ENCODE results near the gene PRKCH. TPM values are rescaled to one million over a fixed set of nuclear protein-coding genes. Genes with fewer than 3 reads are reported as not detected.

PRKCH gene
- total RNA-seq, 3 donors from 2014 or later (not counting 1 experiment from before 2014, with no cell fraction given): 610 to 756 (median 618) TPM

DNA sequence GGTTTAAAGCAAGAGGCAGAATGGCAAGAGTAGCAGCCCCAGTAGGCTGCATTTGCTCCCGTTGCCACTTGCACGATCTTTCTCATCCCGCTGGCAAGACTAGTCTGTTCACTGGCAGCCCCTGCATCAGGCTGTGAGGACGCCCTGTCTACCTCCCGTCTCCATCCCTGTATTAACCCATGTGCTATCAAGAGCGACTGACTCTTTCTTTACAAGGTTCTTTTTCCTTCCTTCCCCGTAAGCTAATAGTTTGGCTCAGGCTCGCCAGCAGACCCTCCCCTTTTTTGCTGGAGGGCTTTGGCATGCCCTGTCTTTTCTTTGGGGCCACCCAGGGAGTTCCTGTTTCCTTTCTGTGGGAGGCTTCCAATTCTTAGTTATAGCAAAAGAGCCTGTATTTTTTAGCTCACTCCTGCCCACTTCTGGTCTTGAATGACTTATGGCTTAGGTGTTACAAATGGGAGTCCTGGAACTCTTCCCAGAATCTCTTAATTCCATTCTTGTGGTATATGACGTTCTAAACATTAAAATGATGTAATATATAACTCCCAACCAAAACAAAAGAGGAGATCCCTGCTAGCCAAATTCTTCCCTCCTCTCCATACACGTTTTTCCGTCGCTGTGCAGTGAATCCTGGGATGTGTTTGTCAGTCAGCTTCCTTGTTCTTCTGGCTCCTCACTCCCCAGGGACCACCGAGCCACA, 149.0 kb downstream of the PRKCH start:
- Histone ChIP-seq H3K4me3 (ENCODE audit: low read length) (no peak overlapping the region), H3K9me3 (ENCODE audit: control insufficient read depth, insufficient read depth, low read length) (no peaks in the 10 kb centered on the region), H3K27me3 (ENCODE audit: control insufficient read depth, insufficient read depth, low read length) (no peaks in the 10 kb centered on the region), H3K4me1 (ENCODE audit: control insufficient read depth, insufficient read depth, low read length) (peaks cover 67% of the 10 kb centered on the region), H3K27ac (ENCODE audit: low read length) (peak overlapping the region; percentile 79), H3K36me3 (ENCODE audit: control insufficient read depth, insufficient read depth, low read length) (peaks cover 33% of the 10 kb centered on the region)
- Mint-ChIP-seq H3K9me3 (no peaks in the 10 kb centered on the region), H3K27me3 (ENCODE audit: low read depth in 2 of 2) (no peaks in the 10 kb centered on the region), H3K4me3 (peak overlapping the region; percentile 93), H3K27ac (no peak overlapping the region), H3K4me1 (peaks cover 92 to 95% of the 10 kb centered on the region in 2 donors), H3K36me3 (no peaks in the 10 kb centered on the region)
- ATAC-seq (no peak), DNase-seq (no peak)
- TF ChIP-seq, protein P1, sequence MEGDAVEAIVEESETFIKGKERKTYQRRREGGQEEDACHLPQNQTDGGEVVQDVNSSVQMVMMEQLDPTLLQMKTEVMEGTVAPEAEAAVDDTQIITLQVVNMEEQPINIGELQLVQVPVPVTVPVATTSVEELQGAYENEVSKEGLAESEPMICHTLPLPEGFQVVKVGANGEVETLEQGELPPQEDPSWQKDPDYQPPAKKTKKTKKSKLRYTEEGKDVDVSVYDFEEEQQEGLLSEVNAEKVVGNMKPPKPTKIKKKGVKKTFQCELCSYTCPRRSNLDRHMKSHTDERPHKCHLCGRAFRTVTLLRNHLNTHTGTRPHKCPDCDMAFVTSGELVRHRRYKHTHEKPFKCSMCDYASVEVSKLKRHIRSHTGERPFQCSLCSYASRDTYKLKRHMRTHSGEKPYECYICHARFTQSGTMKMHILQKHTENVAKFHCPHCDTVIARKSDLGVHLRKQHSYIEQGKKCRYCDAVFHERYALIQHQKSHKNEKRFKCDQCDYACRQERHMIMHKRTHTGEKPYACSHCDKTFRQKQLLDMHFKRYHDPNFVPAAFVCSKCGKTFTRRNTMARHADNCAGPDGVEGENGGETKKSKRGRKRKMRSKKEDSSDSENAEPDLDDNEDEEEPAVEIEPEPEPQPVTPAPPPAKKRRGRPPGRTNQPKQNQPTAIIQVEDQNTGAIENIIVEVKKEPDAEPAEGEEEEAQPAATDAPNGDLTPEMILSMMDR (IDR thresholded peaks at IDR 0.05): no peak
- intact Hi-C loops (cut with micrococcal nuclease): loop anchor here (10.0 kb wide), 1 partner anchor 124 kb away; no protein-coding TSS in a partner anchor
- WGBS (ENCODE audit: insufficient coverage): 65% methylated on average over 12 of the region's 13 CpGs

DNA sequence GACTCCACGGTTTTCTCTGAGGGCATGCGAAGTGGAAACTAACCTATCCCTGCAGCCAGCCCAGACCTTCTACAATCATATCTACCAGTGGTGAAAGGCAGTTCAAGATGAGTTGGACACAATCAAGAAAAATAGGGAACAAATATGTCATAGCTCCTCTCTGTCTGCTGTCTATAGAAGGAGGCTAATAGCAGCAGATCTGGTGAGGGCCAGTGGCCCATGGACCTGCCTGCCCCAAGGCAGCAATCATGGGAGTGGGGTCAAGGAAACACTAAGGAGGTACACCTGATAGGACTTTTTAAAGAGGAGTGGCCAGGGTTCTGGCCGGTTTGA, 149.5 kb downstream of the PRKCH start:
- no peaks in the 10 kb centered on the region for H3K9me3 Mint-ChIP-seq
- Histone ChIP-seq H3K4me1 (ENCODE audit: control insufficient read depth, insufficient read depth, low read length) (peaks cover 68% of the 10 kb centered on the region), H3K9me3 (ENCODE audit: control insufficient read depth, insufficient read depth, low read length) (no peaks in the 10 kb centered on the region), H3K27me3 (ENCODE audit: control insufficient read depth, insufficient read depth, low read length) (no peaks in the 10 kb centered on the region), H3K27ac (ENCODE audit: low read length) (peak overlapping the region; percentile 79), H3K4me3 (ENCODE audit: low read length) (no peak overlapping the region), H3K36me3 (ENCODE audit: control insufficient read depth, insufficient read depth, low read length) (peaks cover 31% of the 10 kb centered on the region)
- H3K27me3 Mint-ChIP-seq (ENCODE audit: low read depth in 2 of 2): no peaks in the 10 kb centered on the region
- peak overlapping the region; percentile 93 for H3K4me3 Mint-ChIP-seq
- H3K27ac Mint-ChIP-seq: no peak overlapping the region
- H3K36me3 Mint-ChIP-seq: no peaks in the 10 kb centered on the region
- no peak for DNase-seq
- H3K4me1 Mint-ChIP-seq: peaks cover 89 to 92% of the 10 kb centered on the region in 2 donors
- no peak for ATAC-seq
- 86% methylated on average over 3 of the region's 3 CpGs for WGBS (ENCODE audit: insufficient coverage)
- intact Hi-C loops (cut with micrococcal nuclease): loop anchor here (10.0 kb wide), 1 partner anchor 124 kb away; no protein-coding TSS in a partner anchor
- TF ChIP-seq, protein P1 (IDR thresholded peaks at IDR 0.05): no peak

DNA sequence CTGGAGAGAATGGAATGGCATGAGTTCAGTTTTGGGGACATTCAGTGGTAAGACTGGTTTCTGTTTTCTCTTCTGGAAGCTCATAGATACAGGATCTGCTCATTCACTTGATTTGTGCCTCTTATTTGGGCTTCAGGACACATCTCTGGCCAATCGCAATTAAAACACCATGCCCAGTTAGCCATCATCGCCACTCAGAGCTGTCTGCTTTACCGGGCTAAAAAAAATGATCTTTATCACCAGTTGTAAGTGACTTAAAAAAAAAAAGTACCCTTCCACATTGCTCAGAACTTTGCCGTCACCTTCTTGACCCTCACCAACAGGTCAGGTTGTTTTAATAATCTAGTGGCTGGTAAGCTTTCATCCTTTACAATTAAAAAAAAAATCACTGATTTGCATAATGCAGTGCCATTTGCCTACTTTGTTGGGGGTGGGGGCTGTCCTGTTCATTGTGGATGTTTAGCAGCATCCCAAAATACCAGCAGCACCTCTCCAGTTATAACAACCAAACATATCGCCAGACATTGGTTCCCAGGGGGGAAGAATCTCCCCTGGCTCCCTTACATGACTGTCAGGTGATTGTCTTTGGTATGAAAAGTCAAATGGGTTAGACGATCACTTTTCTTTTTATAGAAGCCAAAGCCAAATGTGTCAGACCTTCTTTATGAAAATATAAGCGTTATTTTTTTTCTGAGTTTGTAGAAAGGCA, 150.1 kb downstream of the PRKCH start:
- WGBS (ENCODE audit: insufficient coverage): 28% methylated on average over 5 of the region's 7 CpGs
- Histone ChIP-seq H3K4me1 (ENCODE audit: control insufficient read depth, insufficient read depth, low read length) (peaks cover 68% of the 10 kb centered on the region), H3K9me3 (ENCODE audit: control insufficient read depth, insufficient read depth, low read length) (no peaks in the 10 kb centered on the region), H3K27me3 (ENCODE audit: control insufficient read depth, insufficient read depth, low read length) (no peaks in the 10 kb centered on the region), H3K27ac (ENCODE audit: low read length) (peak overlapping the region; percentile 79), H3K4me3 (ENCODE audit: low read length) (peak overlapping the region; percentile 9), H3K36me3 (ENCODE audit: control insufficient read depth, insufficient read depth, low read length) (peaks cover 29% of the 10 kb centered on the region)
- H3K27me3 Mint-ChIP-seq (ENCODE audit: low read depth in 2 of 2): no peaks in the 10 kb centered on the region
- peaks cover 94% of the 10 kb centered on the region in 2 donors for H3K4me1 Mint-ChIP-seq
- H3K4me3 Mint-ChIP-seq: peak overlapping the region; percentile 93
- no peaks in the 10 kb centered on the region for H3K9me3 Mint-ChIP-seq
- H3K27ac Mint-ChIP-seq: no peak overlapping the region
- H3K36me3 Mint-ChIP-seq: no peaks in the 10 kb centered on the region
- intact Hi-C loops (cut with micrococcal nuclease): loop anchor here (10.0 kb wide), 1 partner anchor 123 kb away; no protein-coding TSS in a partner anchor
- DNase-seq (peak in 1 of 2 donors; percentile 51), ATAC-seq (peak; percentile 9 to 25 (median 9))
- TF ChIP-seq, protein P1 (IDR thresholded peaks at IDR 0.05): no peak

Measured in natural killer cell (primary cell).